ENCODE measurements around the gene FOXI1.

DNA sequence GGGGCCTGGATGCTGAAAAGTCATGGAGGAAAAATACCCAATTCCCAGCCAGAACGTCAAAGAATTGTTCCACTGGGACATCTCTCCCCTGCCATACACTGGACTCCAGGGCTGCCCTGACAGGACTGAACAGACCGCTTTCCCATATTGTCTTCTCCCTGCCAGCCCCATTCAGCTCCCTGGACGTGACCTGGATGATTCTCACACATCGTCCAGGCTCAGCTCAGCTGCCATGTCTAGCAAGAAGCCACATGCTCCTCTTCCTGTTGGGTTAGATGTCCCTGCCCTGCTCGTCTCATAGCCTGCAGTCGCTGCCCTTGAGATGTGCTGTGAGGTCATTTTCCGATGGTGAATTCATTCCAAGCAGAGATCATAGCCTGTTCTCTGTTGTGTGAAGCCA, 37.4 kb downstream of the FOXI1 start:
- TF ChIP-seq CTCF (IDR thresholded peaks at IDR 0.05) (no peak), EP300 (IDR thresholded peaks at IDR 0.05) (no peak)
